Heart left ventricle (tissue), 16 donors: ENCODE results near the gene GNB1. TPM values are rescaled to one million over a fixed set of nuclear protein-coding genes. Genes with fewer than 3 reads are reported as not detected.

ENCODE experiments used
- ATAC-seq, 4 donors: fragments of 200-7000 bp; cut with Tn5 transposase; one replicate each; pipeline ENCODE4 v1.9.1; 2020 to 2022; ENCODE audit warnings: moderate library complexity in 4 of 4, mild to moderate bottlenecking in 3 of 4, moderate number of reproducible peaks in 1 of 4
- DNase-seq, 5 donors: peaks; one replicate each; pipeline ENCODE4 v3.0.0-alpha.2; 2020
- H3K27ac ChIP-seq, 12 donors: fragments of 200-600 bp; sonication (generic) in 4 of 12; one replicate each; pipeline versions ENCODE4 v1.5.0 to v1.8.0; 2016 to 2022; ENCODE audit warnings: mild to moderate bottlenecking in 2 of 12
- H3K27me3 ChIP-seq, 9 donors: fragments of 200-600 bp; sonication (generic) in 2 of 9; one replicate each; pipeline versions ENCODE4 v1.5.1 to v1.8.0; 2016 to 2022; ENCODE audit warnings: mild to moderate bottlenecking in 3 of 9
- H3K36me3 ChIP-seq, 9 donors: fragments of 200-600 bp; sonication (generic) in 2 of 9; one replicate each; pipeline versions ENCODE4 v1.5.0 to v1.8.0; 2018 to 2022; ENCODE audit warnings: mild to moderate bottlenecking in 2 of 9
- H3K4me1 ChIP-seq, 12 donors: fragments of 200-600 bp; sonication (generic) in 4 of 12; one replicate each; pipeline versions ENCODE4 v1.5.0 to v1.8.0; 2016 to 2022; ENCODE audit warnings: mild to moderate bottlenecking in 3 of 12
- H3K4me3 ChIP-seq, 12 donors: fragments of 200-600 bp; sonication (generic) in 4 of 12; one replicate each; pipeline versions ENCODE4 v1.5.0 to v1.8.0; 2017 to 2022; ENCODE audit warnings: mild to moderate bottlenecking in 9 of 12, moderate library complexity in 4 of 12
- H3K9me3 ChIP-seq, 12 donors: fragments of 200-600 bp; sonication (generic) in 4 of 12; one replicate each; pipeline versions ENCODE4 v1.5.0 to v1.8.0; 2016 to 2022; ENCODE audit warnings: mild to moderate bottlenecking in 1 of 12
- CTCF ChIP-seq, 12 donors: fragments of 200-600 bp; sonication (generic) in 4 of 12; IDR thresholded peaks; one replicate each; pipeline versions ENCODE4 v1.5.0 to v1.8.0; 2018 to 2022; ENCODE audit warnings: antibody characterized with exemption in 12 of 12, mild to moderate bottlenecking in 5 of 12
- POLR2A ChIP-seq, 2 donors: fragments of 450-650 bp; IDR thresholded peaks; one replicate each; pipeline ENCODE4 v1.6.1; 2017; ENCODE audit warnings: antibody characterized with exemption in 2 of 2, mild to moderate bottlenecking in 2 of 2, moderate library complexity in 2 of 2
- WGBS, 4 donors: extraction: QIAGEN DNeasy Blood & Tissue Kit in 2 of 4; methylation state at CpG; one replicate each; pipeline versions ENCODE4 v1.1.5 to v1.1.7; 2013 to 2018; 5-methylcytosine and 5-hydroxymethylcytosine counted together
- intact Hi-C, 10 donors: fragments of 100-400 bp; cut with DNase I; formaldehyde crosslinking; loops; one replicate each; pipeline versions ENCODE4 v1.11.1 to v1.14.2; 2022
- polyA plus RNA-seq, 2 donors: library from polyadenylated mRNA; stranded (reverse); fragments of 200-250 nt; gene quantifications; one replicate each; pipeline ENCODE4 v1.2.3, GENCODE V29; 2013
- total RNA-seq, 9 donors: library from RNA; depleted of rRNA in 2 of 9; stranded (reverse); fragments of >200 nt in 2 of 9; fragmentation: NEBNext Ultra II Directional in 3 of 9; extraction: Animal tissue kit (Norgen Biotek cat#: 25700) in 3 of 9; gene quantifications; one replicate each; pipeline versions ENCODE4 v1.1.0 to v1.2.4, GENCODE V29; 2016 to 2023
- donor health status: ischemic (EF 13 %, LVEDD 7.1; RV severe dilation, severe dysfunction).
- donor health status: healthy with polysubstance abuse.
- donor health status: DM: no; HTN: yes; CAD: no.
- donor health status: DM: no; HTN: no; CAD: no.
- donor health status: ischemic (EF 25% LVEDD 6.9; RV normal size, moderate dysfunction).
- donor health status: ischemic (EF 25% LVEDD 5.7; RV mildly dilated, moderate dysfunction).
- donor health status: healthy.
- donor health status: DM: yes; HTN: yes; CAD: no.
- donor health status: ischemic (EF 35%, LVEDD 5.7; RV mildly dilated, moderate dysfunction).
- donor health status: nonischemic (EF 11% LVEDD 7.7; RV severe dilation, severe dysfunction).
- donor health status: DM: yes; HTN: yes; CAD: no.
- donor health status: PGD.
- donor health status: ischemic (EF 29% LVEDD 5.4; RV normal size, mild dysfunction).
- donor health status: nonischemic (EF 23%, LVEDD 6.1; RV moderate dilation, normal function).

Gene GNB1
- total and polyA plus RNA-seq, 11 donors, result 52.9 to 275 (median 172) TPM

DNA sequence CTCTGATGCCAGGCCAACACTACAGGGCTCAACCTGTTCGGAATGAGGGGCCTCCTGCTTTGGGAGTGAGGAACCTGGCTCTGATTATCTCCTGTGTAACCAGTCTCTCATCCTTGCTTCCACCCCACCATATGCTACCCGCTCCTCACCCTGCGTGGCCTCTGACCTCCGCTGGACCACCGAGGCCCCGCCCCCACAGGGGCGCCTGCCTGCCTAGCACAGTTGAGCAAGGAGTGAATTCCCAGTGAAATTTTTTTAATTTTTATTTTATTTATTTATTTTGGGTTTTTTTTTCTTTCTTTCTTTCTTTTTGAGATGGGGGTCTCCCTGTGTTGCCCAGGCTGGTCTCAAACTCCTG lies 1.9 kb upstream of the GNB1 start:
- Histone ChIP-seq H3K9me3 (no peaks in the 10 kb centered on the region), H3K27ac (peak overlapping the region in 2 of 12 donors; percentile 96 to 97), H3K27me3 (peaks cover 0 to 4% (median 0%) of the 10 kb centered on the region in 9 donors), H3K4me3 (no peak overlapping the region), H3K36me3 (no peaks in the 10 kb centered on the region), H3K4me1 (peaks cover 0 to 57% (median 40%) of the 10 kb centered on the region in 12 donors)
- no peak for DNase-seq
- no peak for ATAC-seq
- intact Hi-C loops, result loop anchor here in 8 of 10 donors (1.0 to 10.0 kb wide), 6 partner anchors 15 to 118 kb away; partner anchors contain the start of gene NADK (in 2 of the 8)
- WGBS, 4 donors, result 89 to 95% (median 93%) methylated on average over 7 of the region's 7 CpGs
- no peak for TF ChIP-seq CTCF (IDR thresholded peaks at IDR 0.05)
- no peak for TF ChIP-seq POLR2A (IDR thresholded peaks at IDR 0.05)

- WGBS, 4 donors, result 63 to 77% (median 70%) methylated on average over 21 of the region's 21 CpGs
- peak in 2 of 5 donors; percentile 36 to 40 for DNase-seq
Observed at GRCh38 chr1:1892079-1892762, 1.3 kb upstream of the GNB1 start.

DNA sequence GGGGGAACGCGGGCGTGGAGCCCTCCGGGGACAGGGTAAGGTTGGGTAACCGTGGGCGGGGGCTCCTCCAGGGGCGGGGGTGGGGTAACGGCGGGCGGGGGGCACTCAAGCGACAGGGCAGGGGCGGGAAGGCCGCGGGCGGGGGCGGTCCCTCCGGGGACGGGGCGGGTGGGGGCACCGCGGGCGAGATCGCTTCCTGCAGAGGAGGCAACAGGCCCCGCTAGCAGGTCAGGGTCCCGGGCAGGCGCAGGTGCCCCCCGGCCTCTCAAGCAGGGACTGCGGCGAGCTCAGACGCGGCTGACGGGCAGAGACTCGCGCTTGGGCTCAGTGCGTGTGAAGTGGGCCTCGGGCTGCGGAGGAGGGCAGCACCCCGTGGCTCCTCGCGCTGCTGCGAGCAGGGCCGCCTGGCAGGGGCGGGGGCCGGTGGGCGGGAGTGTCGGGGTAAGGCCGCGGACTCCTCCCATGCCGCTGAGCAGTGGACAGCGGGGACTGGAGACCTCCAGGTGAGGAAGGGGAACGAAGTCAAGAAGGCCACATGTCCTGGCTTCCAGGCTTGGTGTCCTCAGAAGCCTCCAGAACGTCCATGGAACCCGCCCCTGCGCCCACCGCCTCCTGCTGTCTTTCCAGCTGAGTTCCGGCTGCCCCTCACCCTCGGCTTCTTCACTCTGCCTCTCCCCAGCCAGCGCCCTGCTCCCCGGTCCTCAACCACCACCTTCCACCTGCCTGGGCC lies 627 bp upstream of the GNB1 start:
- peak; percentile 40 to 78 (median 60) for ATAC-seq
- peak overlapping the region; percentile 90 to 98 (median 96) for H3K27ac ChIP-seq

More at GRCh38 chr1:1892079-1892762, 1.3 kb upstream of the GNB1 start:
- H3K36me3 ChIP-seq, result no peaks in the 10 kb centered on the region
- peak overlapping the region; percentile 43 to 100 (median 94) for H3K4me3 ChIP-seq
- ATAC-seq, result no peak
- H3K4me1 ChIP-seq, result peaks cover 0 to 63% (median 45%) of the 10 kb centered on the region in 12 donors
- TF ChIP-seq CTCF (IDR thresholded peaks at IDR 0.05), result no peak
- no peak for TF ChIP-seq POLR2A (IDR thresholded peaks at IDR 0.05)
- intact Hi-C loops, result loop anchor here in 8 of 10 donors (5.0 to 10.0 kb wide), 5 partner anchors 35 to 117 kb away; partner anchors contain the start of gene NADK (in 2 of the 8)
- peak overlapping the region in 11 of 12 donors; percentile 90 to 98 (median 95) for H3K27ac ChIP-seq
- H3K27me3 ChIP-seq, result peaks cover 0 to 4% (median 0%) of the 10 kb centered on the region in 9 donors
- no peaks in the 10 kb centered on the region for H3K9me3 ChIP-seq

More for the DNA sequence above, 627 bp upstream of the GNB1 start:
- WGBS, 4 donors, result 3 to 11% (median 3%) methylated on average over 17 to 59 of the region's 59 CpGs
- Histone ChIP-seq H3K4me1 (peaks cover 0 to 66% (median 50%) of the 10 kb centered on the region in 12 donors), H3K4me3 (peak overlapping the region; percentile 43 to 100 (median 94)), H3K9me3 (no peaks in the 10 kb centered on the region), H3K27me3 (peaks cover 0 to 4% (median 0%) of the 10 kb centered on the region in 9 donors), H3K36me3 (no peaks in the 10 kb centered on the region)
- DNase-seq, result peak; percentile 82 to 91 (median 86)
- TF ChIP-seq POLR2A (IDR thresholded peaks at IDR 0.05), result no peak
- no peak for TF ChIP-seq CTCF (IDR thresholded peaks at IDR 0.05)
- intact Hi-C loops, result loop anchor here in 9 of 10 donors (2.0 to 10.0 kb wide), 7 partner anchors 33 to 117 kb away; partner anchors contain the start of gene NADK (in 3 of the 9)
